Measurements from ENCODE around the gene KRTAP12-1.
"Not testable (repeated sequence)": the region's sequence is repeated elsewhere in the genome, so short reads cannot be mapped to it uniquely, and the experiment has no call there.

KRTAP12-1 gene

GRCh38 chr21:44670642-44671432 lies 11.1 kb downstream of the KRTAP12-1 start:
- DNase-seq (ENCODE audit: low read depth in 1 of 2, low spot score in 1 of 2), result no peak

- no peak for DNase-seq (ENCODE audit: low read depth in 1 of 2, low spot score in 1 of 2)
Observed at GRCh38 chr21:44667612-44668011, 14.4 kb downstream of the KRTAP12-1 start.

GRCh38 chr21:44666401-44667320 lies 15.3 kb downstream of the KRTAP12-1 start, which contains the start of gene KRTAP12-2:
Gene KRTAP12-2 (minus strand): TSS chr21:44666927. CDS start chr21:44666886, 41 bp downstream.
- DNase-seq (ENCODE audit: low read depth in 1 of 2, low spot score in 1 of 2), result no peak

GRCh38 chr21:44664691-44665090 lies 17.3 kb downstream of the KRTAP12-1 start:
- no peak for DNase-seq (ENCODE audit: low read depth in 1 of 2, low spot score in 1 of 2)

GRCh38 chr21:44661567-44661966 lies 20.4 kb downstream of the KRTAP12-1 start:
- not testable (repeated sequence) for DNase-seq (ENCODE audit: low read depth in 1 of 2, low spot score in 1 of 2)

GRCh38 chr21:44658913-44659595 lies 22.9 kb downstream of the KRTAP12-1 start:
- no peak for DNase-seq (ENCODE audit: low read depth in 1 of 2, low spot score in 1 of 2)

GRCh38 chr21:44658541-44658910 lies 23.4 kb downstream of the KRTAP12-1 start:
- no peak for DNase-seq (ENCODE audit: low read depth in 1 of 2, low spot score in 1 of 2)

- no peak for DNase-seq (ENCODE audit: low read depth in 1 of 2, low spot score in 1 of 2)
Observed at GRCh38 chr21:44657635-44658540, 24.1 kb downstream of the KRTAP12-1 start, which contains the start of gene KRTAP12-3. Gene KRTAP12-3 (plus strand): TSS chr21:44657932. CDS start chr21:44657980, 48 bp downstream.

GRCh38 chr21:44656868-44657267 lies 25.1 kb downstream of the KRTAP12-1 start:
- DNase-seq (ENCODE audit: low read depth in 1 of 2, low spot score in 1 of 2), result no peak

- no peak for DNase-seq (ENCODE audit: low read depth in 1 of 2, low spot score in 1 of 2)
Observed at GRCh38 chr21:44654576-44655175, 27.3 kb downstream of the KRTAP12-1 start, which contains the start of gene KRTAP12-4. Gene KRTAP12-4 (minus strand): TSS chr21:44654659. CDS start chr21:44654614, 45 bp downstream.

- peak in 1 of 2 donors; percentile 35 for DNase-seq (ENCODE audit: low read depth in 1 of 2, low spot score in 1 of 2)
Observed at GRCh38 chr21:44653656-44654575, 28.0 kb downstream of the KRTAP12-1 start.

GRCh38 chr21:44653123-44653522 lies 28.8 kb downstream of the KRTAP12-1 start:
- no peak for DNase-seq (ENCODE audit: low read depth in 1 of 2, low spot score in 1 of 2)

- DNase-seq (ENCODE audit: low read depth in 1 of 2, low spot score in 1 of 2), result no peak
Observed at GRCh38 chr21:44650973-44651675, 30.8 kb downstream of the KRTAP12-1 start.

GRCh38 chr21:44650265-44650972 lies 31.5 kb downstream of the KRTAP12-1 start:
- no peak for DNase-seq (ENCODE audit: low read depth in 1 of 2, low spot score in 1 of 2)

GRCh38 chr21:44649521-44650100 lies 32.4 kb downstream of the KRTAP12-1 start:
- DNase-seq (ENCODE audit: low read depth in 1 of 2, low spot score in 1 of 2), result no peak

- no peak for DNase-seq (ENCODE audit: low read depth in 1 of 2, low spot score in 1 of 2)
Observed at GRCh38 chr21:44648557-44649311, 33.2 kb downstream of the KRTAP12-1 start.
